ENCODE results near the gene INAVA.

INAVA gene

GRCh38 chr1:200894712-200895442 is at the start of gene INAVA:
TSS of gene INAVA (plus strand) at chr1:200894900. CDS start at chr1:200898401, 3,501 bp downstream.
- no peak for DNase-seq (ENCODE audit: low read depth, low spot score)

GRCh38 chr1:200845360-200845759 is 49.3 kb upstream of the INAVA start:
- DNase-seq (ENCODE audit: low read depth, low spot score): no peak

GRCh38 chr1:200846398-200846797 is 48.3 kb upstream of the INAVA start:
- no peak for DNase-seq (ENCODE audit: low read depth, low spot score)

GRCh38 chr1:200849430-200849829 is 45.3 kb upstream of the INAVA start:
- no peak for DNase-seq (ENCODE audit: low read depth, low spot score)

GRCh38 chr1:200850554-200850953 is 44.1 kb upstream of the INAVA start:
- no peak for DNase-seq (ENCODE audit: low read depth, low spot score)

- DNase-seq (ENCODE audit: low read depth, low spot score): no peak
Observed at GRCh38 chr1:200856716-200857357, 37.9 kb upstream of the INAVA start.

GRCh38 chr1:200857804-200858203 is 36.9 kb upstream of the INAVA start:
- DNase-seq (ENCODE audit: low read depth, low spot score): no peak

GRCh38 chr1:200861937-200862647 is 32.6 kb upstream of the INAVA start:
- DNase-seq (ENCODE audit: low read depth, low spot score): no peak

- no peak for DNase-seq (ENCODE audit: low read depth, low spot score)
Observed at GRCh38 chr1:200862713-200863415, 31.8 kb upstream of the INAVA start.

GRCh38 chr1:200866116-200866515 is 28.6 kb upstream of the INAVA start:
- DNase-seq (ENCODE audit: low read depth, low spot score): no peak

GRCh38 chr1:200866521-200866920 is 28.2 kb upstream of the INAVA start:
- no peak for DNase-seq (ENCODE audit: low read depth, low spot score)

- no peak for DNase-seq (ENCODE audit: low read depth, low spot score)
Observed at GRCh38 chr1:200867018-200867811, 27.5 kb upstream of the INAVA start.

GRCh38 chr1:200869376-200869752 is 25.3 kb upstream of the INAVA start:
- DNase-seq (ENCODE audit: low read depth, low spot score): no peak

GRCh38 chr1:200869753-200870391 is 24.8 kb upstream of the INAVA start:
- no peak for DNase-seq (ENCODE audit: low read depth, low spot score)

- DNase-seq (ENCODE audit: low read depth, low spot score): no peak
Observed at GRCh38 chr1:200872446-200873115, 22.1 kb upstream of the INAVA start, which contains the start of gene GPR25. TSS of gene GPR25 (plus strand) at chr1:200872981. CDS start at chr1:200873038, 57 bp downstream.

GRCh38 chr1:200873116-200873670 is 21.5 kb upstream of the INAVA start:
- no peak for DNase-seq (ENCODE audit: low read depth, low spot score)

GRCh38 chr1:200873671-200874397 is 20.9 kb upstream of the INAVA start:
- DNase-seq (ENCODE audit: low read depth, low spot score): no peak

- no peak for DNase-seq (ENCODE audit: low read depth, low spot score)
Observed at GRCh38 chr1:200874694-200875093, 20.0 kb upstream of the INAVA start.

- DNase-seq (ENCODE audit: low read depth, low spot score): no peak
Observed at GRCh38 chr1:200875416-200875815, 19.3 kb upstream of the INAVA start.

All from activated CD4-positive, CD25-positive, alpha-beta regulatory T cell treated with anti-CD3 and anti-CD28 coated beads, Interleukin-2, amount 50 U/mL, for 16 hours (primary cell).